HepG2 (cell line): ENCODE data around the gene PDILT. TPM values are rescaled to one million over a fixed set of nuclear protein-coding genes. Genes with fewer than 3 reads are reported as not detected.

Source experiments
- CBX1 ChIP-seq: IDR thresholded peaks from one replicate; pipeline ENCODE4 v1.6.1; 2016; ENCODE audit warnings: antibody characterized with exemption, low read depth
- FLYWCH1 ChIP-seq: sonication (generic); formaldehyde crosslinking; IDR thresholded peaks from 2 replicates; pipeline ENCODE4 v1.8.1; 2023; ENCODE audit warnings: mild to moderate bottlenecking, missing genetic modification reagents
- FOSL2 ChIP-seq: sonication (generic); formaldehyde crosslinking; IDR thresholded peaks from 2 replicates; pipeline ENCODE4 v1.4.0; 2020; ENCODE audit warnings: missing genetic modification reagents
- HDAC2 ChIP-seq: sonication (generic); formaldehyde crosslinking; IDR thresholded peaks from 2 replicates; pipeline ENCODE4 v1.4.0; 2020; ENCODE audit warnings: missing genetic modification reagents
- KLF11 ChIP-seq: IDR thresholded peaks from 2 replicates; pipeline ENCODE4 v1.6.1; 2016; ENCODE audit warnings: missing compliant biosample characterization
- MED1 ChIP-seq: sonication (generic); formaldehyde crosslinking; IDR thresholded peaks from 2 replicates; pipeline ENCODE4 v1.4.0; 2020; ENCODE audit warnings: missing genetic modification reagents
- MIER2 ChIP-seq: IDR thresholded peaks from 2 replicates; pipeline ENCODE4 v1.6.1; 2016; ENCODE audit warnings: missing biosample characterization, missing genetic modification reagents
- POLR2G ChIP-seq: fragments of 200-400 bp; formaldehyde crosslinking; IDR thresholded peaks from 2 replicates; pipeline ENCODE4 v1.6.1; 2018; ENCODE audit warnings: mild to moderate bottlenecking, low read depth, low read length, moderate library complexity
- RBFOX2 ChIP-seq: fragments of 200-400 bp; formaldehyde crosslinking; IDR thresholded peaks from 2 replicates; pipeline ENCODE4 v1.6.1; 2017; ENCODE audit warnings: low read depth, mild to moderate bottlenecking, low read length
- REL ChIP-seq: sonication (generic); formaldehyde crosslinking; conservative IDR thresholded peaks from 2 replicates; pipeline ENCODE4 v1.8.0; 2022; ENCODE audit warnings: mild to moderate bottlenecking, missing genetic modification reagents, moderate library complexity
- ZMYM3 ChIP-seq: sonication (generic); formaldehyde crosslinking; IDR thresholded peaks from 2 replicates; pipeline ENCODE4 v1.5.1; 2020; ENCODE audit warnings: mild to moderate bottlenecking, missing genetic modification reagents
- ZNF329 ChIP-seq: sonication (generic); formaldehyde crosslinking; IDR thresholded peaks from 2 replicates; pipeline ENCODE4 v1.9.0; 2021; ENCODE audit warnings: low read depth, mild to moderate bottlenecking, missing genetic modification reagents
- ZNF644 ChIP-seq: IDR thresholded peaks from 2 replicates; pipeline ENCODE4 v1.6.1; 2016; ENCODE audit warnings: low read depth
- polyA plus RNA-seq, 8 experiments: library from polyadenylated mRNA; depleted of rRNA in 3 of 8; stranded (reverse) in 7 of 8; unstranded in 1 of 8; fragments of >200 nt; fragmentation: Illumina TruSeq in 4 of 8; extraction: Trizol in 4 of 8; gene quantifications; 2 replicates each; pipeline versions ENCODE4 v1.2.1 to v1.2.3, GENCODE V29; 2011 to 2016; ENCODE audit warnings: low read depth in 4 of 8, missing spikeins in 1 of 8, mixed read lengths in 1 of 8; ENCODE audit not compliant: insufficient read depth in 1 of 8
- total RNA-seq, 5 experiments: library from RNA; depleted of rRNA; stranded (reverse); fragments of >200 nt; fragmentation: Illumina TruSeq; extraction: Trizol; gene quantifications; 2 replicates each; pipeline ENCODE4 v1.2.3, GENCODE V29; 2016; ENCODE audit warnings: low read depth in 1 of 5
- TF ChIP-seq, protein P1 (sequence below): sonication (generic); formaldehyde crosslinking; IDR thresholded peaks from 2 replicates; pipeline ENCODE4 v1.4.0; 2020; ENCODE audit warnings: missing genetic modification reagents
- TF ChIP-seq, protein P2 (sequence below): IDR thresholded peaks from 2 replicates; pipeline ENCODE4 v1.6.1; 2016; ENCODE audit warnings: mild to moderate bottlenecking
- TF ChIP-seq, protein P3 (sequence below): sonication (generic); formaldehyde crosslinking; IDR thresholded peaks from 2 replicates; pipeline ENCODE4 v1.5.0; 2020; ENCODE audit warnings: missing genetic modification reagents, mild to moderate bottlenecking, borderline replicate concordance
- TF ChIP-seq, protein P4 (sequence below): sonication (generic); formaldehyde crosslinking; IDR thresholded peaks from 2 replicates; pipeline ENCODE4 v1.5.1; 2020; ENCODE audit warnings: mild to moderate bottlenecking, missing genetic modification reagents, moderate library complexity
- TF ChIP-seq, protein P5 (sequence below): sonication (generic); formaldehyde crosslinking; IDR thresholded peaks from 2 replicates; pipeline ENCODE4 v1.5.0; 2020; ENCODE audit warnings: missing genetic modification reagents
- TF ChIP-seq, protein P6 (sequence below): IDR thresholded peaks from 2 replicates; pipeline ENCODE4 v1.6.1; 2016; ENCODE audit warnings: missing genetic modification reagents, missing compliant biosample characterization
- TF ChIP-seq, protein P7 (sequence below): sonication (generic); formaldehyde crosslinking; IDR thresholded peaks from 2 replicates; pipeline ENCODE4 v1.4.0; 2020; ENCODE audit warnings: low read depth, mild to moderate bottlenecking, missing genetic modification reagents
- TF ChIP-seq, protein P8 (sequence below): sonication (generic); formaldehyde crosslinking; IDR thresholded peaks from 2 replicates; pipeline ENCODE4 v1.5.0; 2020; ENCODE audit warnings: missing genetic modification reagents

Gene PDILT
- total and polyA plus RNA-seq, 2 of the 13 experiments (the other 11 are each of a cell fraction or from before 2014, with no cell fraction given) = not detected

DNA sequence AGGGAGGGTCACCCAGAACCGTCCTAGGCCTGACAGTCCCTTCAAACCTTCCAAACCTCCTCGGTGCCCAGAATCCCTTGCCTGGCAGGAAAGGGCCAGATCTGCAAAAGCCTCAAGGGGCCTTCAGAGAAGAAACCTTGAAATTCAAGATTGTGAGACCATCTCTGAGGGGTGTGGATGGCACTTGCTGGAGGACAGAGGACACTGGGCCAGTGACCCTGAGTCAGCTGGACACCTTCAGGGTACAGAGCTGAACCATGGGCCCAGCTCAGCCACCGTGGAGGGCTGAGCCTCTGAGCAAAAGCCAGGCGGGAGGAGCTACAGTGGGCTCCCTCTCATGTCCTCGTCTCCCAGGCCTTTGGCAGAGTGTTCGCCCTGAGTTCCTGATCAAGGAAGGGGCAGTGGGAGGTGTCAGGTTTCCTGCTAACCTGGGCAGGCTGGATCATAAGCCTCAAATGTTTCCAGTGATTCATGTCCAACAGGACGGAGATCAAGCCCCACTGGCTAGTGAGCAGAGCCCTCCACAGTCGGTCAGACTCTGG lies 3.0 kb downstream of the PDILT start (continued):
- TF ChIP-seq, protein P1, sequence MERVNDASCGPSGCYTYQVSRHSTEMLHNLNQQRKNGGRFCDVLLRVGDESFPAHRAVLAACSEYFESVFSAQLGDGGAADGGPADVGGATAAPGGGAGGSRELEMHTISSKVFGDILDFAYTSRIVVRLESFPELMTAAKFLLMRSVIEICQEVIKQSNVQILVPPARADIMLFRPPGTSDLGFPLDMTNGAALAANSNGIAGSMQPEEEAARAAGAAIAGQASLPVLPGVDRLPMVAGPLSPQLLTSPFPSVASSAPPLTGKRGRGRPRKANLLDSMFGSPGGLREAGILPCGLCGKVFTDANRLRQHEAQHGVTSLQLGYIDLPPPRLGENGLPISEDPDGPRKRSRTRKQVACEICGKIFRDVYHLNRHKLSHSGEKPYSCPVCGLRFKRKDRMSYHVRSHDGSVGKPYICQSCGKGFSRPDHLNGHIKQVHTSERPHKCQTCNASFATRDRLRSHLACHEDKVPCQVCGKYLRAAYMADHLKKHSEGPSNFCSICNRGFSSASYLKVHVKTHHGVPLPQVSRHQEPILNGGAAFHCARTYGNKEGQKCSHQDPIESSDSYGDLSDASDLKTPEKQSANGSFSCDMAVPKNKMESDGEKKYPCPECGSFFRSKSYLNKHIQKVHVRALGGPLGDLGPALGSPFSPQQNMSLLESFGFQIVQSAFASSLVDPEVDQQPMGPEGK (CRISPR knock-in tag) = peak; percentile 42; the same call in 1 of the 2 replicates
- TF ChIP-seq ZNF644 (CRISPR knock-in tag) (0 out of 2 replicates have a peak, but pooled peaks have one; percentile 36), ZMYM3 (CRISPR knock-in tag) (peak; percentile 57; the same call in 1 of the 2 replicates), ZNF329 (CRISPR knock-in tag) (0 out of 2 replicates have a peak, but pooled peaks have one; percentile 41), FOSL2 (CRISPR knock-in tag) (peak; percentile 27; the same call in 1 of the 2 replicates), CBX1 (no peak), MIER2 (CRISPR knock-in tag) (peak; percentile 53; the same call in 1 of the 2 replicates), FLYWCH1 (CRISPR knock-in tag) (no peak), MED1 (0 out of 2 replicates have a peak, but pooled peaks have one; percentile 14), POLR2G (0 out of 2 replicates have a peak, but pooled peaks have one; percentile 44), REL (no peak), KLF11 (CRISPR knock-in tag) (no peak), RBFOX2 (no peak), HDAC2 (CRISPR knock-in tag) (no peak)
- TF ChIP-seq, protein P2, sequence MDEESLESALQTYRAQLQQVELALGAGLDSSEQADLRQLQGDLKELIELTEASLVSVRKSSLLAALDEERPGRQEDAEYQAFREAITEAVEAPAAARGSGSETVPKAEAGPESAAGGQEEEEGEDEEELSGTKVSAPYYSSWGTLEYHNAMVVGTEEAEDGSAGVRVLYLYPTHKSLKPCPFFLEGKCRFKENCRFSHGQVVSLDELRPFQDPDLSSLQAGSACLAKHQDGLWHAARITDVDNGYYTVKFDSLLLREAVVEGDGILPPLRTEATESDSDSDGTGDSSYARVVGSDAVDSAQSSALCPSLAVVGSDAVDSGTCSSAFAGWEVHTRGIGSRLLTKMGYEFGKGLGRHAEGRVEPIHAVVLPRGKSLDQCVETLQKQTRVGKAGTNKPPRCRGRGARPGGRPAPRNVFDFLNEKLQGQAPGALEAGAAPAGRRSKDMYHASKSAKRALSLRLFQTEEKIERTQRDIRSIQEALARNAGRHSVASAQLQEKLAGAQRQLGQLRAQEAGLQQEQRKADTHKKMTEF (CRISPR knock-in tag) = peak; percentile 32; the same call in 1 of the 2 replicates
- TF ChIP-seq, protein P3, sequence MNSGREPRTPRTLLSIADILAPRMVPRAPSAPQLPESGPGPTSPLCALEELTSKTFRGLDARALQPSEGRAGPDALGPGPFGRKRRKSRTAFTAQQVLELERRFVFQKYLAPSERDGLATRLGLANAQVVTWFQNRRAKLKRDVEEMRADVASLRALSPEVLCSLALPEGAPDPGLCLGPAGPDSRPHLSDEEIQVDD (CRISPR knock-in tag) = peak; percentile 62; the same call in 1 of the 2 replicates
- TF ChIP-seq, protein P4, sequence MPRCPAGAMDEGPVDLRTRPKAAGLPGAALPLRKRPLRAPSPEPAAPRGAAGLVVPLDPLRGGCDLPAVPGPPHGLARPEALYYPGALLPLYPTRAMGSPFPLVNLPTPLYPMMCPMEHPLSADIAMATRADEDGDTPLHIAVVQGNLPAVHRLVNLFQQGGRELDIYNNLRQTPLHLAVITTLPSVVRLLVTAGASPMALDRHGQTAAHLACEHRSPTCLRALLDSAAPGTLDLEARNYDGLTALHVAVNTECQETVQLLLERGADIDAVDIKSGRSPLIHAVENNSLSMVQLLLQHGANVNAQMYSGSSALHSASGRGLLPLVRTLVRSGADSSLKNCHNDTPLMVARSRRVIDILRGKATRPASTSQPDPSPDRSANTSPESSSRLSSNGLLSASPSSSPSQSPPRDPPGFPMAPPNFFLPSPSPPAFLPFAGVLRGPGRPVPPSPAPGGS (CRISPR knock-in tag) = 0 out of 2 replicates have a peak, but pooled peaks have one; percentile 46
- TF ChIP-seq, protein P5, sequence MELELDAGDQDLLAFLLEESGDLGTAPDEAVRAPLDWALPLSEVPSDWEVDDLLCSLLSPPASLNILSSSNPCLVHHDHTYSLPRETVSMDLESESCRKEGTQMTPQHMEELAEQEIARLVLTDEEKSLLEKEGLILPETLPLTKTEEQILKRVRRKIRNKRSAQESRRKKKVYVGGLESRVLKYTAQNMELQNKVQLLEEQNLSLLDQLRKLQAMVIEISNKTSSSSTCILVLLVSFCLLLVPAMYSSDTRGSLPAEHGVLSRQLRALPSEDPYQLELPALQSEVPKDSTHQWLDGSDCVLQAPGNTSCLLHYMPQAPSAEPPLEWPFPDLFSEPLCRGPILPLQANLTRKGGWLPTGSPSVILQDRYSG (CRISPR knock-in tag) = no peak
- TF ChIP-seq, protein P6, sequence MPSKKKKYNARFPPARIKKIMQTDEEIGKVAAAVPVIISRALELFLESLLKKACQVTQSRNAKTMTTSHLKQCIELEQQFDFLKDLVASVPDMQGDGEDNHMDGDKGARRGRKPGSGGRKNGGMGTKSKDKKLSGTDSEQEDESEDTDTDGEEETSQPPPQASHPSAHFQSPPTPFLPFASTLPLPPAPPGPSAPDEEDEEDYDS = peak; percentile 38; the same call in 1 of the 2 replicates
- TF ChIP-seq, protein P7, sequence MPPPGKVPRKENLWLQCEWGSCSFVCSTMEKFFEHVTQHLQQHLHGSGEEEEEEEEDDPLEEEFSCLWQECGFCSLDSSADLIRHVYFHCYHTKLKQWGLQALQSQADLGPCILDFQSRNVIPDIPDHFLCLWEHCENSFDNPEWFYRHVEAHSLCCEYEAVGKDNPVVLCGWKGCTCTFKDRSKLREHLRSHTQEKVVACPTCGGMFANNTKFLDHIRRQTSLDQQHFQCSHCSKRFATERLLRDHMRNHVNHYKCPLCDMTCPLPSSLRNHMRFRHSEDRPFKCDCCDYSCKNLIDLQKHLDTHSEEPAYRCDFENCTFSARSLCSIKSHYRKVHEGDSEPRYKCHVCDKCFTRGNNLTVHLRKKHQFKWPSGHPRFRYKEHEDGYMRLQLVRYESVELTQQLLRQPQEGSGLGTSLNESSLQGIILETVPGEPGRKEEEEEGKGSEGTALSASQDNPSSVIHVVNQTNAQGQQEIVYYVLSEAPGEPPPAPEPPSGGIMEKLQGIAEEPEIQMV (CRISPR knock-in tag) = no peak
- TF ChIP-seq, protein P8, sequence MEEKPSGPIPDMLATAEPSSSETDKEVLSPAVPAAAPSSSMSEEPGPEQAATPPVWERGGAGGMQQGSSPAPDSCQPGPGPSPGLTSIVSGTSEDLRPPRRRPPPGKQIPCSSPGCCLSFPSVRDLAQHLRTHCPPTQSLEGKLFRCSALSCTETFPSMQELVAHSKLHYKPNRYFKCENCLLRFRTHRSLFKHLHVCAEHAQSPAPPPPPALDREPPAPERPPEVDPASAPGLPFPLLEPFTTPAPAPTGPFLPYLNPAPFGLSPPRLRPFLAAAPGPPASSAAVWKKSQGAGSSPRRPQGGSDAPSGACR (CRISPR knock-in tag) = no peak
